ENCODE results near the gene ANKRD63. TPM values are rescaled to one million over a fixed set of nuclear protein-coding genes. Genes with fewer than 3 reads are reported as not detected.

ANKRD63 gene
- total RNA-seq, 4 donors from 2014 or later: not detected

DNA sequence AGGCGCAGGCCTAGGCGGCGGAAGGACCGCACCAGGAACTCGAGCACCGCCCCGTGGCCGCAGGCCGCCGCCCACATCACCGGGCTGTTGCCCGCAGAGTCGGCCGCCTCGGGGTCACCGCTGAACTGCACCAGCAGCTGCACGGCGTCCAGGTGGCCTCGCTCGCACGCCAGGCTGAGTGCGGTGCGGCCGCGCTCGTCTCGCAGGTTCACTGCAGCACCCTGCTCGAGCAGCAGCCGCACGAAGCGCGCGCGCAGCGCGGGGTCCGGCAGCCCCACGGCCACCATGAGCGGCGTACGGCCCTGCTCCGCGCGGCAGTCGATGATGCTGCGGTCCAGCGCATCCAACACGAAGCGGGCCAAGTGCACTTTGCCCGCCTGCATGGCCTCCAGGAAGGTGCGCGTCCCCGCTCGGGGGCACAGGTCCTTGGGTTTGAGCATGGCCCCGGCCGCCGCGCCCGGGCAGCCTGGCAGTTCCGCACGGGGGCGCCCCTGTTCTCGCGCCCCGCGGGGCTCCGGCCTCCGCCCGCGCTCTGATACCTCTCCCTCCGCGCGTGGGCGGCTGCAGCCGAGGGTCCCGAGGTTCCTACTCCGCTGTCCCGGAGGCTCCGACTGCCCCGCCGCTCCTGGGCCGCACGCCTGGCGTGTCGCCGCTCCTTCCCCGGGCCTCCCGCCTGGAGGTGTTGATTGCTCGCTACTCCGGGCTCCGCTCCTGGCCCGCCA, 556 bp downstream of the ANKRD63 start:
- DNase-seq (ENCODE audit: low spot score in 2 of 2): no peak
- WGBS, 2 donors: 2% methylated on average over 35 to 70 of the region's 92 CpGs
- H3K36me3 ChIP-seq: no peaks in the 10 kb centered on the region
- TF ChIP-seq EP300 (IDR thresholded peaks at IDR 0.05): no peak
- TF ChIP-seq, protein P1, sequence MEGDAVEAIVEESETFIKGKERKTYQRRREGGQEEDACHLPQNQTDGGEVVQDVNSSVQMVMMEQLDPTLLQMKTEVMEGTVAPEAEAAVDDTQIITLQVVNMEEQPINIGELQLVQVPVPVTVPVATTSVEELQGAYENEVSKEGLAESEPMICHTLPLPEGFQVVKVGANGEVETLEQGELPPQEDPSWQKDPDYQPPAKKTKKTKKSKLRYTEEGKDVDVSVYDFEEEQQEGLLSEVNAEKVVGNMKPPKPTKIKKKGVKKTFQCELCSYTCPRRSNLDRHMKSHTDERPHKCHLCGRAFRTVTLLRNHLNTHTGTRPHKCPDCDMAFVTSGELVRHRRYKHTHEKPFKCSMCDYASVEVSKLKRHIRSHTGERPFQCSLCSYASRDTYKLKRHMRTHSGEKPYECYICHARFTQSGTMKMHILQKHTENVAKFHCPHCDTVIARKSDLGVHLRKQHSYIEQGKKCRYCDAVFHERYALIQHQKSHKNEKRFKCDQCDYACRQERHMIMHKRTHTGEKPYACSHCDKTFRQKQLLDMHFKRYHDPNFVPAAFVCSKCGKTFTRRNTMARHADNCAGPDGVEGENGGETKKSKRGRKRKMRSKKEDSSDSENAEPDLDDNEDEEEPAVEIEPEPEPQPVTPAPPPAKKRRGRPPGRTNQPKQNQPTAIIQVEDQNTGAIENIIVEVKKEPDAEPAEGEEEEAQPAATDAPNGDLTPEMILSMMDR (IDR thresholded peaks at IDR 0.05): peak in 2 of 5 experiments; percentile 33 to 37
- no peaks in the 10 kb centered on the region for H3K9me3 ChIP-seq
- no peak overlapping the region for H3K27ac ChIP-seq
- peaks cover 0 to 46% (median 20%) of the 10 kb centered on the region in 4 donors for H3K4me1 ChIP-seq
- H3K27me3 ChIP-seq: peaks cover 0 to 76% of the 10 kb centered on the region in 2 donors
- peak overlapping the region; percentile 20 to 50 (median 40) for H3K4me3 ChIP-seq

DNA sequence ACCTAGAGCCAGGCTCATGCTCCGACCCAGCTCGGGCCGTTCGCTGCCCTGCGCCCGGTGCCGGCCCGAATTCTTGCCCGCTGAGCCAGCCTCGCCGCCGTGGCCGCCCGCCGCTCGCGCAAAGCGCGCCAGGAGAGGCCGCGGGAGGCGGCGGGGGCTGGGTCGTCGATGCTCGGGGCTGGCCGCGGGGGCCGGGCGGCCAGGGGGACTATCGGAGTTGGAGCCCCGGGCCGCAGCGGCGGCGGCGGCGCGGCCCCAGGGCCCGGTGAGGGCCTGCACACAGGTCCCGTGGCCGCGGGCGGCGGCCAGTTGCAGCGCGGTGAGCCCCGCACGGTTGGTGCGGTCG, 1.1 kb downstream of the ANKRD63 start:
- peaks cover 0 to 79% of the 10 kb centered on the region in 2 donors for H3K27me3 ChIP-seq
- H3K9me3 ChIP-seq: no peaks in the 10 kb centered on the region
- peak overlapping the region in 3 of 4 donors; percentile 20 to 50 (median 49) for H3K4me3 ChIP-seq
- DNase-seq (ENCODE audit: low spot score in 2 of 2): no peak
- no peak overlapping the region for H3K27ac ChIP-seq
- peaks cover 0 to 46% (median 20%) of the 10 kb centered on the region in 4 donors for H3K4me1 ChIP-seq
- WGBS, 2 donors: 0 to 8% methylated on average over 6 to 29 of the region's 51 CpGs
- no peaks in the 10 kb centered on the region for H3K36me3 ChIP-seq
- TF ChIP-seq, protein P1 (IDR thresholded peaks at IDR 0.05): no peak
- TF ChIP-seq EP300 (IDR thresholded peaks at IDR 0.05) (no peak), POLR2A (IDR thresholded peaks at IDR 0.05) (no peak)

DNA sequence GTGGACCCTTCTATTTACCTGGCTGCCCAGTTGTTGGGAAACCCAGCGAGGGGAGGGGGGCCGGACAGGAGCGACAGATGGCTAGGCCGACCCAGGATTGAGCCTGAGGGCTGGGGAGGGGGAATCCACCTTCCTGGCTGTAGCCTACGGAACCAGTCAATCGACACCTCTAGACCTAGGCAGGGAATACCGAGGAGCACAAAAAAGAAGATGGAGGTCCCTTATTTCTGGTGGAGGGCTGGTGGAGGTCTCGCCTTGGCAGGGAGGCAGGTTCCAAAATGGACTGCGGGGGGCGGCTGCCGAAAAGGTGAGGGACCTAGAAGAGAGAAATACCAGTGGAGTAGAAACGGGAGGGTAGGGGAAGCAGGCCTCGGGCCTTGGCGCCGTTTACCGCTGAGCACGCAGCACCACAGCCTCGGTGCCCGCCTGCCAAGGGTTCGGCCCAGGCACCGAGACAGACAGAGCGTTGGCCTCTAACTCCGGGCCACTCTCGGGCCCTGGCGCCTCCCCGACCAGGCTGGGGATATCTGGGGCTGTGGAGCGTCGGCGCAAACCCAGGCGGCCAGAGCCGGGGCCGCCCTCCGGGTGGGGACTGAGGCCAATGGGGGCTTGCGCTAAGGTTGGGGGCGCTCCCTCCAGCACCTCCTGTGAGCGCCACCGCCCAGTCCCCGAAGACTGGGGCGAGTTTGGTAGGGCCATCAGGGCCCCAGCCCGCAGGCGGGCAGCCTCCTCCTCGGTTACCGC, 1.6 kb downstream of the ANKRD63 start:
- H3K27ac ChIP-seq: no peak overlapping the region
- no peaks in the 10 kb centered on the region for H3K9me3 ChIP-seq
- H3K36me3 ChIP-seq: no peaks in the 10 kb centered on the region
- WGBS, 2 donors: 57% methylated on average over 25 to 36 of the region's 43 CpGs
- peak overlapping the region in 2 of 4 donors; percentile 12 to 50 for H3K4me3 ChIP-seq
- DNase-seq (ENCODE audit: low spot score in 2 of 2): no peak
- H3K4me1 ChIP-seq: peaks cover 0 to 46% (median 20%) of the 10 kb centered on the region in 4 donors
- TF ChIP-seq, protein P1 (IDR thresholded peaks at IDR 0.05): no peak
- TF ChIP-seq EP300 (IDR thresholded peaks at IDR 0.05) (no peak), POLR2A (IDR thresholded peaks at IDR 0.05) (no peak)
- peaks cover 0 to 75% of the 10 kb centered on the region in 2 donors for H3K27me3 ChIP-seq

DNA sequence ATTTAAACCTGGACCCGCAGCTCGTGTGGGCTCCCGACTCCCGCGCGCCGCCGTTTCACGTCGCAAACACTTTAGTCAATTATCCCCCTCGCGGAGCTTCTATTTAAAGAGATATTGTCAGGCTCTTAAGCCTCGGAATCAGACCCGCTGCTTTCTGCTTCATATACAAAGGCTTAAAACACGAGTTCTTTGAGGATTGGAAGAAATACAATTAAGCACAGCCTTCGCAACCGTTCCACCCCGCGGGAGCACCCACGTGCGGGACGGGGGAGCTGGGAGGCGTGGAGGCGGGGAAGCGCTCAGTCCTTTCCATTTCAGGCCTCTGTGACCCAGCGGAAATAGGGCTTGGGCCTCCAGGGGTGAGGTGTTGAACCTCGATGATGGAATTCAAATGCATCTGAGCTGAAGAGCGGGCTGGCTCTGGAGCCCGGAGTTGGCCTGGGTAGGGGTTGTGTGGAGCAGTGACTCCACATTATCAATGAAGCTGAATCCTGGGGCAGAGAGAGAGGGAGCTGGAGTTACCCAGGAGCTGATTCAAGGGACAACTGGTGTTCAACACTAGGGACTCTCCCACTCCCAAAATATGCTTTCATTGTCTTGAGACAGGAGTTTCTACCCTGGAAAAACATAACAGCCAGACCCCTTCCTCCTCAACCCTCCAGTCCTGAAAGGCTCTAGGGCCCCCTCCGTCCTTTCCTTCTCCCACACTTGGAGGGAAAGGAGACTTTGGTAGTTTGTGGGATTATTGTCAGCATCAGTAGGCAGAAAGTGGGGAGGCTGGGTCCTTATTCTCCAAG, 2.4 kb downstream of the ANKRD63 start:
- Histone ChIP-seq H3K27ac (no peak overlapping the region), H3K4me1 (peaks cover 0 to 42% (median 20%) of the 10 kb centered on the region in 4 donors), H3K27me3 (peaks cover 0 to 74% of the 10 kb centered on the region in 2 donors), H3K36me3 (no peaks in the 10 kb centered on the region), H3K4me3 (no peak overlapping the region), H3K9me3 (no peaks in the 10 kb centered on the region)
- 41 to 42% methylated on average over 30 of the region's 30 CpGs for WGBS, 2 donors
- no peak for DNase-seq (ENCODE audit: low spot score in 2 of 2)
- TF ChIP-seq, protein P1 (IDR thresholded peaks at IDR 0.05): no peak
- TF ChIP-seq POLR2A (IDR thresholded peaks at IDR 0.05) (no peak), EP300 (IDR thresholded peaks at IDR 0.05) (no peak)

Measured in tibial nerve (tissue), 4 donors.